Activated T-cell treated with anti-CD3 and anti-CD28 coated beads, Interleukin-2, amount 50 U/mL, for 48 hours (primary cell): ENCODE data around the gene THRSP.
"Not testable (repeated sequence)": the region's sequence is repeated elsewhere in the genome, so short reads cannot be mapped to it uniquely, and the experiment has no call there.

Experiments
- DNase-seq, 2 experiments: peaks; one replicate each; pipeline ENCODE4 v3.0.0-alpha.2; 2020

Gene THRSP

GRCh38 chr11:78067704-78068103 is 4.0 kb downstream of the THRSP start:
- no peak for DNase-seq

- no peak for DNase-seq
Observed at GRCh38 chr11:78069465-78069864, 5.8 kb downstream of the THRSP start.

DNA sequence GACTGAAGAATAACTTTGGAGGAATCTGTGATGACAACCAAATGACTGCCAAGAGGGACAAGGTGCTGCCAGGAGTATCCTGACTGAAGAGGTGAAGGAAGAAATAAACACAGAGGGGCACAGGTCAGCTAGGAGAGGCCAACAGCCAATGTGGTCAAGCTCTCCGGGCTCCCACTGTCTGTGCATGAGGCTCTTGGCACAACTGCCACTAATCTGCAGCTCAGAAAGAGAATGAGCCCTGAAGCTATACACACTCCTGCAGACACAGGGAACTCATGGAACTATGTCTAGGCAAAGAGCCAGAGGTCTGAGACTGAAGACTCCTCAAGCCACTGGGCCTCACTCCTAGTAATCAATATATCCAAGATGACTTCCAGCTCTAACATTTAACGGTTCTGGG is 7.0 kb downstream of the THRSP start:
- DNase-seq = no peak

- DNase-seq = no peak
Observed at GRCh38 chr11:78071717-78072116, 8.1 kb downstream of the THRSP start.

- DNase-seq = no peak
Observed at GRCh38 chr11:78072455-78072854, 8.8 kb downstream of the THRSP start.

- no peak for DNase-seq
Observed at GRCh38 chr11:78074756-78075155, 11.1 kb downstream of the THRSP start.

DNA sequence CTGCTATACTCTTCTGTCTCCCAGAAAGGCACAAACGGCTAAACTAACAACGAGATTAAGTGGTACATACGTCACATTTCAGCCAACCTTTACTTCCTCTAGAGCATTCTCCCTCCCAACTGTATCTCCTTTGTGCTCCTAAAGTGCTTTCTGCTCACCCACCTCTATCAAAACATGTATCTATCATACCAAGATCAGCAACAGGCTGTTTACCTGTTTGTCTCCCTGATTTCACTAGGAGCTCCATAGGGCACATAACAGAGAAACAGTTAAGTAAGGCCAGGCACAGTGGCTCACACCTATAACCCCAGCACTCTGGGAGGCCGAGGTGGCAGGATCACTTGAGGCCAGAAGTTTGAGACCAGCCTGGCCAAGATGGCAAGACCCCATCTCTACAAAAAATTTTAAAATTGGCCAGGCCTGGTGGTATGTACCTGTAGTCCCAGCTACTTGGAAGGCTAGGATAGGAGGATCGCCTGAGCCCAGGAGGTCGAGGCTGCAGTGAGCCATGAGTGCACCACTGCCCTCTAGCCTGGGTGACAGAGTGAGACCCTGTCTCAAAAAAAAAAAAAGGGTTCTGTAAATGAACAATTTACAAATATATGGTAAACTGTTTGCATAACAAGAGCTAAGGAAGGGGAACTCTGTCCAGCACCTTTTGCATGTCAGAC is 13.2 kb downstream of the THRSP start:
- DNase-seq = no peak

GRCh38 chr11:78077592-78077991 is 13.9 kb downstream of the THRSP start:
- not testable (repeated sequence) for DNase-seq

DNA sequence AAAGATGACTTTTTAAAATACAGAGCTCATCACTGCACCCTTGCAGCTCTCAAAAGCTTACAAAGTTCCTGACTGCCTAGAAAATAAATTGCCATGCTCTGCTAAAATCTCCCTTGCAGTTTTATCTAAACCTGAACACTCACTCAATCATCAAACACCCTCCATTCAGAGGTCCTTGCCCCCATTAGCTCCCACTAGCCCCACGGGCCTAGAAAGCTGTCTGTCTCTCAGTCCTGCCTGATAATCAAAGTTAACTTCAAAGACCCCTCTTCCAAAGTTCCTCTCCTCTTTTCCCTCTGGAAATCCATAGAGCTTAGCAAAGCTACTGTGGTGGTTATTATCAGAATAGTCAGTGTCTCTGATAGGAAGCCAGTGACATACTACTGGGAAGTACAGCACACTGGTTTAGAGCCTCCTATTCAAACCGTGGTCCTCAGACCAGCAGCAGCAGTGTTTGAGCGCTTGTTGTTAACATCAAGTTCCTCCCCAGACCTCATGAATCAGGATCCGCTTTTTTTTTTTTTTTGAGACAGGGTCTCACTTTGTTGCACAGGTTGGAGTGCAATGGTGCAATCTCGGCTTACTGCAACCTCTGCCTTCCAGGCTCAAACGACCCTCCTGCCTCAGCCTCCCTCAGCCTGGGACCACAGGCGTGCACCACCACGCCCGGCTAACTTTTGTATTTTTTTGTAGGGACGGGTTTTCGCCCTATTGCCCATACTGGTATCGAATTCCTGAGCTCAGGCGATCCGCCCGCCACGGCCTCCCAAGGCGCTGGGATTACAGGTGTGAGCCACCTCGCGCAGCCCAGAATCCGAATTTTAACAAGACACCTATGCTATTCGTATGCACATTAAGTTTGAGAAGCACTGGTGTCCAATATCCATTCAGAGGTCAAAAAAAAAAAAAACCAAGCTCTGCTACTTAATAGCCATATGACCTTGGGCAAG is 14.8 kb downstream of the THRSP start:
- DNase-seq = no peak

GRCh38 chr11:78079232-78080083 is 15.8 kb downstream of the THRSP start, which contains the start of gene NDUFC2:
NDUFC2 (minus strand) TSS chr11:78079862; CDS start chr11:78079744, 118 bp downstream.
- peak; percentile 82 to 85 for DNase-seq

GRCh38 chr11:78080084-78080817 is 16.6 kb downstream of the THRSP start:
- DNase-seq = peak in 1 of 2 experiments; percentile 22

DNA sequence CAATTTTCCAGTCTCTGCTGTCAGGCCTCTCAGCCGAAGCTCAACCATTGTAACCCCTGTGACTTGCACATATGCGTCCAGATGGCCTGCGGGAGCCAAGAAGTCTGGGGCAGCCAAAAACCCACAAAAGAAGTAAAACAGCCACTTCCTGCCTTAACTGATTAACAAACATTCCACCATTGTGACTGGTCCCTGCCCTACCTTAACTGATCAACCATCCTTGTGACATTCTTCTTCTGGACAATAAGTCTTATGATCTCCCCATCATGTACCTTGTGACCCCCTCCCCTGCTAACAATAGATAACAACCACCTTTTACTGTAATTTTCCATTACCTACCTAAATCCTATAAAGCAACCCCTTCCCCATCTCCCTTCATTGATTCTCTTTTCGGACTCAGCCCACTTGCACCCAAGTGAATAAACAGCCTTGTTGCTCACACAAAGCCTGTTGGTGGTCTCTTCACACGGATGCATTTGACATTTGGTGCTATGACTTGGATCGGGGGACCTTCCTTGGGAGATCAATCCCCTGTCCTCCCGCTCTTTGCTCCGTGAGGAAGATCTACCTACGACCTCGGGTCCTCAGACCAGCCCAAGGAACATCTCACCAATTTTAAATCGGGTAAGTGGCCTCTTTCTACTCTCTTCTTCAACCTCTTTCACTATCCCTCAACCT is 17.3 kb downstream of the THRSP start:
- DNase-seq = no peak

DNA sequence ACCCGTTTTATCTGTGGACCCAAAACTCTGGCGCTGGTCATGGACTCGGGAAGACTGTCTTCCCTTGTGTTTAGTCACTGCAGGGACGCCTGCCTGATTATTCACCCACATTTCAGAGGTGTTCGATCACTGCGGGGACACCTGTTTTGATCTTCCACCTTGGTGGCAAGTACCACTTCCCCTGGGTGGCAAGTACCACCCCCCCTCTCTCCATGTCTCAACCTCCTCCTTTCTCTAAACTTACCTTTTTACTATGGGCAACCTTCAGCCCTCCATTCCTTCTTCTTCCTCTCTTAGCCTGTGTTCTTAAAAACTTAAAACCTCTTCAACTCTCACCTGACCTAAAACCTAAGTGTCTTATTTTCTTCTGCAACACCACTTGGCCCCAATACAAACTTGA is 17.9 kb downstream of the THRSP start:
- DNase-seq = no peak

DNA sequence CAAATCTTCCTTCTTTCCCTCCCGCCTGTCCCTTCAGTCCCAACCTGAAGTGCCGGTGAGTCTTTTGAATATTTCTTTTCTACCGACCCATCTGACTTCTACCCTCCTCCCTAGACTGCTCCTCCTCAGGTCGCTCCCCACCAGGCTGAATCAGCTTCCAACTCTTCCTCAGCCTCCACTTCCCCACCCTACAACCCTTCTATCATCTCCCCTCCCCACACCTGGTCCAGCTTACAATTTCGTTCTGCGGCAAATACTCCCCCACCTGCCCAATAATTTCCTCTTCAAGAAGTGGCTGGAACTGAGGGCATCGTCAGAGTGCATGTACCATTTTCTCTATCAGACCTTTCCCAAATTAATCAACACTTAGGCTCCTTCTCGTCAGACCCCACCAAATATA is 18.5 kb downstream of the THRSP start:
- DNase-seq = no peak

GRCh38 chr11:78083021-78083420 is 19.4 kb downstream of the THRSP start:
- no peak for DNase-seq

- DNase-seq = not testable (repeated sequence)
Observed at GRCh38 chr11:78084506-78084905, 20.8 kb downstream of the THRSP start.

DNA sequence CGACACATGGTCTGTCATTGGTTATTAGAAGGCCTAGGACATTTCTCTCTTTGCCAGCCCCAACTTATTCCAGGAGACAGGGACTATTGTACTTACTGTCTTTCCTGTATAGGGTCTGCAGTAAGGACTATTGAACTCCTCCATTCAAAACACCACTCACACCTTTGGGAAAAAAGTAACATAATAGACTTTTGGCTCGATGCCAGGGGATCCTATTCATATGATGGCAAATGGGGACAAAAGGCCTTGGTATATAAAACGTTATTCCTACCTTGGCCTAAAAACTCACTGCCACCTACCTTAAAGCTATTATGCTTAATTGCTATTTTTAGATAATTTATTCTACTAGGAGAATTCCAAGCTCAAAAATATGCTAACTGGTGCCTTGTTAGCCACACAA is 22.3 kb downstream of the THRSP start:
- no peak for DNase-seq

GRCh38 chr11:78086521-78087074 is 22.9 kb downstream of the THRSP start:
- DNase-seq = not testable (repeated sequence)

DNA sequence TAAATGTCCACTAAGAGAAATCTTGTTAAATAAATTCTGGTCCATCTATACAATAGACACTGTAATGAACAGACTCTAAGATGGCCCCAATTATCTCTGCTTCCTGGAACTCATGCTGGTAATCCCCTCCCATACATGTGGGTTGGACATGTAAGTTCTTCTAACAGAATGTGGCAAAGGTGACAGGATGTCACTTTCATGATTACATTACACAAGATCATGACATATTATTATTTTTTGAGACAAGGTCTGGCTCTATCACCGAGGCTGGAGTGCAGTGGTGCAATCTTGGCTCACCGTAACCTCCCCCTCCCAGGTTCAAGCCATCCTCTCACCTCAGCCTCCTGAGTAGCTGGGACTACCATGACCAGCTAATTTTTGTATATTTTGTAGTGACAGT is 30.6 kb downstream of the THRSP start:
- DNase-seq = no peak

DNA sequence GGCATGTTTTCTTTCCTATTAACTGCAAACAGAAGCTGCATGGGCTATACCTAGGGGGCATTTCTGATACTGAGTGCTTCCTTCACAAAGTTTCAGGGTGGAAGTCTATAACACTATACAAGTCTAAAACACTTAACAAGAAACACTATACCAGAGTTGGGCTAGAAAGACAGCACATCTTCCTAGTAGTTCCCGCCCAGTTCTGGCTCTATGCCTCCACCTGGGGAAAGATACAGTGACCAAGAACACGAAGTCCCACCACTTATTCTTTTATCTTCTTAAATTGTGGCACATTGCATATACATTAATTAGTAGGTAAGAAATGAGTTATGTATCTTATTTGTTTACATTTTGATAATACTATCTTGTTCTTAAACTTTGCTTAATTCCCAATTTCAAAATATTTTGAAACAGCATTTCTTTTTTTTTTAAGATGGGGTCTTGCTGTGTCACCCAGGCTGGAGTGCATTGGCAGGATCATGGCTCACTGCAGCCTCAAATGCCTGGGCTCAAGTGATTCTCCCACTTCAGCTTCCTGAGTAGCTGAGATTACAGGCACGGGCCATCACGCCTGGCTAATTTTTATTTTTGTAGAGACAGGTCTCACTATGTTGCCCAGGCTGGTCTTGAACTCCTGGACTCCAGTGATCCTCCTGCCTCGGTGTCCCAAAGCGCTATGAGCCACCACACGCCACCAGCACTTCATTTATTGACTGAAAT is 34.2 kb downstream of the THRSP start:
- no peak for DNase-seq

DNA sequence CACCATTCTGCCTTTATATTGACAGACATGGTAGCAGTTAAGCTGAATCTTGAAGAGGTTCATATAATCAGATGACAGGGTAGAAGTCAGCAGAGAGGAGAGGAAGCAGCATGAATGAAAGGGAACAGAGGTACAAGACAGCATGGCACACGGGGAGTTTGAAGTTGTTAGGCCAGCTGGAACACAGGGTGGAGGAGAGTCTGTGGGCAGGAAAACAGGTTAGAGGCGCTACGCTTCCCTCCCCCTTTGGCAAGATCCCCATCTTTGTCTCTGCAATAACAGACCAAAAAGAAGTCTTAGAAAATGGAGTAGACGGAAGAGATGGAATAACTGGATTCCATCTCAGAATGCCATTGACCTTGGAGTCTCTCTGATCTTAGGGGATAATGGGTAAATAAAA is 36.0 kb downstream of the THRSP start:
- no peak for DNase-seq
